K562 (cell line): ENCODE data around the gene KIZ. TPM values are rescaled to one million over a fixed set of nuclear protein-coding genes. Genes with fewer than 3 reads are reported as not detected.

Experiments used
- ATAC-seq: fragments of 200-7000 bp; cut with Tn5 transposase; 3 replicates; pipeline ENCODE4 v1.9.1; 2020; ENCODE audit warnings: moderate library complexity
- BruUV-seq: library from RNA; stranded (reverse); fragments of 400-500 nt; replicated peaks from 2 replicates; lab custom pipeline; 2021; lab: Mats Ljungman, UMichigan
- CTCF ChIA-PET: fragments of 300-600 bp; formaldehyde crosslinking; extraction: SDS; loops from one replicate; lab custom pipeline; 2021; ENCODE audit warnings: low intra/inter-chr PET ratio; lab: Yijun Ruan, JAX
- POLR2A ChIA-PET: fragments of 300-600, 350-650 bp; sonication (Branson Sonifier 250); formaldehyde crosslinking; extraction: SDS; loops from one replicate; lab custom pipeline; 2021; ENCODE audit warnings: antibody characterized with exemption, inconsistent platforms; lab: Yijun Ruan, JAX
- DNase-seq, 4 experiments: peaks; one replicate each; pipeline versions ENCODE4 v3.0.0 to v3.0.0-alpha.2; 2011 to 2018; ENCODE audit warnings: low spot score in 3 of 4, mixed read lengths in 3 of 4; ENCODE audit errors: extremely low read depth in 1 of 4
- FAIRE-seq: peaks from 2 replicates; lab custom pipeline; 2011; peaks lifted over from hg19 to GRCh38; lab: Jason Lieb, UNC
- H2AFZ ChIP-seq: 2 replicates; pipeline ENCODE4 v1.6.0; 2011; ENCODE audit warnings: low read depth, low read length, control low read depth, inconsistent platforms
- H3K27ac ChIP-seq: fragments of 200-600 bp; 3 replicates; pipeline ENCODE4 v1.8.0; 2011; ENCODE audit warnings: low read depth, mild to moderate bottlenecking, control low read depth, inconsistent platforms, low read length, moderate library complexity, mixed read lengths; ENCODE audit errors: extremely low read depth
- H3K27me3 ChIP-seq, 2 experiments: fragments of 300-600 bp in 1 of 2; 2 replicates in 1 of 2; 3 replicates in 1 of 2; pipeline versions ENCODE4 v1.6.0 to v1.8.0; 2011; ENCODE audit warnings: inconsistent platforms in 2 of 2, low read length in 2 of 2, mild to moderate bottlenecking in 1 of 2, mixed read lengths in 1 of 2, moderate library complexity in 1 of 2; ENCODE audit not compliant: control insufficient read depth in 2 of 2, insufficient read depth in 2 of 2
- H3K36me3 ChIP-seq: fragments of 300-600 bp; 3 replicates; pipeline ENCODE4 v1.8.0; 2011; ENCODE audit warnings: mild to moderate bottlenecking, low read length, inconsistent platforms; ENCODE audit not compliant: control insufficient read depth, insufficient read depth
- H3K4me1 ChIP-seq, 2 experiments: fragments of 200-600 bp in 1 of 2; replicated peaks in 1 of 2; 2 replicates in 1 of 2; 3 replicates in 1 of 2; pipeline versions ENCODE4 v1.5.1 to v1.8.0; 2011; ENCODE audit warnings: inconsistent platforms in 2 of 2, low read length in 2 of 2, mild to moderate bottlenecking in 1 of 2, mixed read lengths in 1 of 2, moderate library complexity in 1 of 2; ENCODE audit not compliant: control insufficient read depth in 2 of 2, insufficient read depth in 2 of 2
- H3K4me2 ChIP-seq: 2 replicates; pipeline ENCODE4 v1.6.1; 2011; ENCODE audit warnings: low read length, control low read depth, inconsistent platforms, mixed read lengths; ENCODE audit not compliant: insufficient read depth
- H3K4me3 ChIP-seq: fragments of 200-600 bp; sonication (generic), shearing (Covaris generic); 2 replicates; pipeline ENCODE4 v1.5.1; 2016; ENCODE audit warnings: control low read depth, inconsistent platforms
- H3K79me2 ChIP-seq: fragments of 200-600 bp; 3 replicates; pipeline ENCODE4 v1.8.0; 2011; ENCODE audit warnings: low read length, inconsistent platforms; ENCODE audit not compliant: control insufficient read depth, insufficient read depth
- H3K9ac ChIP-seq, 2 experiments: 2 replicates each; pipeline versions ENCODE4 v1.6.0 to v1.6.1; 2011; ENCODE audit warnings: low read depth in 2 of 2, low read length in 2 of 2, control low read depth in 1 of 2, inconsistent platforms in 1 of 2, mild to moderate bottlenecking in 1 of 2, mixed read lengths in 1 of 2; ENCODE audit not compliant: insufficient read depth in 1 of 2
- H3K9me1 ChIP-seq: one replicate; pipeline ENCODE4 v1.6.0; 2011; ENCODE audit warnings: inconsistent platforms, mild to moderate bottlenecking, low read length, moderate library complexity; ENCODE audit not compliant: control insufficient read depth, insufficient read depth
- H3K9me3 ChIP-seq: replicated peaks from 2 replicates; pipeline ENCODE4 v1.5.1; 2011; ENCODE audit warnings: low read depth, low read length, inconsistent platforms; ENCODE audit not compliant: control insufficient read depth, insufficient read depth
- H4K20me1 ChIP-seq: replicated peaks from 2 replicates; pipeline ENCODE4 v1.6.1; 2011; ENCODE audit warnings: low read length, inconsistent platforms, mixed read lengths; ENCODE audit not compliant: control insufficient read depth, insufficient read depth
- BRD4 ChIP-seq: fragments of 200-600 bp; sonication (generic); IDR thresholded peaks from 2 replicates; pipeline ENCODE4 v1.6.1; 2017; ENCODE audit warnings: inconsistent platforms
- E2F4 ChIP-seq: sonication (generic); formaldehyde crosslinking; IDR thresholded peaks from 2 replicates; pipeline ENCODE4 v1.8.0; 2022; ENCODE audit warnings: mild to moderate bottlenecking, low read depth, missing genetic modification reagents
- KLF10 ChIP-seq: fragments of 250-450 bp; sonication (Bioruptor Pico); IDR thresholded peaks from 2 replicates; pipeline ENCODE4 v1.6.1; 2021; ENCODE audit warnings: matching md5 sums
- LARP7 ChIP-seq: fragments of 450-650 bp; IDR thresholded peaks from 2 replicates; pipeline ENCODE4 v1.6.1; 2016
- MEIS2 ChIP-seq: fragments of 450-650 bp; IDR thresholded peaks from 2 replicates; pipeline ENCODE4 v1.6.1; 2014; ENCODE audit warnings: mild to moderate bottlenecking; ENCODE audit not compliant: partially characterized antibody
- NCOA1 ChIP-seq: fragments of 450-650 bp; IDR thresholded peaks from 2 replicates; pipeline ENCODE4 v1.6.1; 2016; ENCODE audit warnings: low read depth
- NR2C2 ChIP-seq, 2 experiments: fragments of 200-800 bp in 1 of 2; sonication (Bioruptor generic) in 1 of 2; sonication (generic) in 1 of 2; formaldehyde crosslinking in 1 of 2; IDR thresholded peaks; 2 replicates each; pipeline versions ENCODE4 v1.6.1 to v1.8.0; 2016 to 2022; ENCODE audit warnings: mild to moderate bottlenecking in 1 of 2, missing compliant biosample characterization in 1 of 2, missing genetic modification characterization in 1 of 2, missing genetic modification reagents in 1 of 2
- PCBP2 ChIP-seq: fragments of 200-400 bp; formaldehyde crosslinking; IDR thresholded peaks from 2 replicates; pipeline ENCODE4 v1.6.1; 2018; ENCODE audit warnings: low read length, low read depth, mild to moderate bottlenecking, moderate library complexity; ENCODE audit not compliant: poor library complexity, severe bottlenecking
- RFX1 ChIP-seq: fragments of 450-650 bp; IDR thresholded peaks from 2 replicates; pipeline ENCODE4 v1.6.1; 2016; ENCODE audit warnings: mild to moderate bottlenecking, moderate library complexity
- SRSF9 ChIP-seq: fragments of 200-400 bp; formaldehyde crosslinking; IDR thresholded peaks from 2 replicates; pipeline ENCODE4 v1.6.1; 2017; ENCODE audit warnings: low read depth, low read length, borderline replicate concordance
- TEAD2 ChIP-seq: fragments of 450-650 bp; IDR thresholded peaks from 2 replicates; pipeline ENCODE4 v1.6.1; 2016; ENCODE audit warnings: missing genetic modification characterization, control low read depth, missing compliant biosample characterization
- TRIM24 ChIP-seq, 2 experiments: fragments of 450-650 bp; IDR thresholded peaks; 2 replicates each; pipeline ENCODE4 v1.6.1; 2016
- ZNF134 ChIP-seq: fragments of 250-450 bp; sonication (Bioruptor Pico); conservative IDR thresholded peaks from 2 replicates; pipeline ENCODE4 v1.4.0; 2020
- WGBS: fragments of 100-300 bp; shearing (Covaris generic); methylation state at CpG from one replicate; pipeline ENCODE4 v1.1.6; 2016; ENCODE audit warnings: low coverage, mixed read lengths; ENCODE audit not compliant: insufficient coverage; ENCODE audit errors: missing lambda C conversion rate; 5-methylcytosine and 5-hydroxymethylcytosine counted together
- in situ Hi-C: fragments of 300-500 bp; cut with MboI; formaldehyde crosslinking; loops from 4 replicates; pipeline ENCODE4 v1.15.0; 2018; ENCODE audit warnings: inconsistent platforms, mixed read lengths
- intact Hi-C: fragments of 100-400 bp; cut with micrococcal nuclease; formaldehyde crosslinking; loops from 2 replicates; pipeline ENCODE4 v1.14.2; 2022
- polyA plus RNA-seq, 8 experiments: library from polyadenylated mRNA; depleted of rRNA in 4 of 8; stranded (reverse) in 5 of 8; unstranded in 3 of 8; fragments of >200 nt; fragmentation: Nextera tagmentation in 2 of 8; fragmentation: Illumina TruSeq in 1 of 8; extraction: Ambion mirVana in 2 of 8; extraction: Trizol in 1 of 8; gene quantifications; 2 replicates each; pipeline versions ENCODE4 v1.2.1 to v1.2.3, GENCODE V29; 2011 to 2014; ENCODE audit warnings: inconsistent platforms in 1 of 8, missing spikeins in 1 of 8
- total RNA-seq, 7 experiments: library from RNA; depleted of rRNA in 6 of 7; stranded (reverse); fragments of >200 nt in 6 of 7; fragmentation: Illumina TruSeq in 2 of 7; extraction: Trizol in 2 of 7; gene quantifications; 2 replicates each; pipeline versions ENCODE4 v1.2.1 to v1.2.3, GENCODE V29; 2011 to 2021; ENCODE audit warnings: low replicate concordance in 1 of 7
- TF ChIP-seq, protein P1 (sequence below): fragments of 450-650 bp; IDR thresholded peaks from 2 replicates; pipeline ENCODE4 v1.6.1; 2017; ENCODE audit warnings: antibody characterized with exemption

Gene KIZ
- total and polyA plus RNA-seq, 9 of the 15 experiments (the other 6 are each of a cell fraction or from before 2014, with no cell fraction given): 4.9 to 21.1 (median 13.5) TPM

DNA sequence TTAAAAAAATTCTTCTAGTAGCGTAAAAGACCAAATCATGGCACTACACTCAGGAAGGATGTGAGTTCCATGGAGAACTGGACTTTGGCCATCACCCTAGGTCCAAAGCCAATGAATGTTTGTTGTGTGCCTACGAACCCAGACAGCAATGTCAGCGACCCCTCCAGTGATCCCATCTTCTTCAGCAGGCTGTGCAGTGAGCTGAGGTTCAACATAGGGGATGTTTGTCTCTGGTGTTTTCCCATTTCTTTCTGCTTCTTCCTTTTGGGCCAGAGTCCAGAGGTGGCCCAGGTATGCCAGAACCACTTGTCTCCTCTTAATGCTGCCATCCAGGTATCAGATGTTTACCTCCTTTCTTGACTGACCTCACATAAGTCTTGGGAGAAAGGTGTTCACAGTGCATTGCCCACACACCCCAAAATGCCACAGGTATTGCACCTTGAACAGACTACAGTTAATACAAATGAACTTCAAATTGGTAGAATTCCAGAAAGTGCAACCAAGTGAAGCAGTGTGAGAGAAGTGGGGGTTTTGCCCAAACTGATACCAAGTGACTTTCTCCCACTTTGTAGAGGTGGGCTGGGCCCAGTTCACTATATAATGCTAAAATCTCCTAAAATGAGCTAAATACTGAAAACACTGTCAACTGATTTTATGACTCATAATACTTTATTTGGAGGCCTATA is 14.1 kb downstream of the KIZ start:
- no peaks in the 10 kb centered on the region for H3K79me2 ChIP-seq
- FAIRE-seq (no peak), ATAC-seq (no peak), DNase-seq (no peak)
- no peak overlapping the region for H3K9ac ChIP-seq
- TF ChIP-seq NR2C2 (CRISPR knock-in tag; IDR thresholded peaks at IDR 0.05) (no peak), NR2C2 (tag; IDR thresholded peaks at IDR 0.05) (no peak), RFX1 (no peak), E2F4 (CRISPR knock-in tag) (no peak), NCOA1 (no peak), SRSF9 (no peak), TEAD2 (tag) (no peak), TRIM24 (IDR thresholded peaks at IDR 0.05) (no peak), ZNF134 (CRISPR knock-in tag) (no peak), PCBP2 (no peak), LARP7 (no peak), KLF10 (no peak), MEIS2 (no peak), BRD4 (no peak)
- TF ChIP-seq, protein P1, sequence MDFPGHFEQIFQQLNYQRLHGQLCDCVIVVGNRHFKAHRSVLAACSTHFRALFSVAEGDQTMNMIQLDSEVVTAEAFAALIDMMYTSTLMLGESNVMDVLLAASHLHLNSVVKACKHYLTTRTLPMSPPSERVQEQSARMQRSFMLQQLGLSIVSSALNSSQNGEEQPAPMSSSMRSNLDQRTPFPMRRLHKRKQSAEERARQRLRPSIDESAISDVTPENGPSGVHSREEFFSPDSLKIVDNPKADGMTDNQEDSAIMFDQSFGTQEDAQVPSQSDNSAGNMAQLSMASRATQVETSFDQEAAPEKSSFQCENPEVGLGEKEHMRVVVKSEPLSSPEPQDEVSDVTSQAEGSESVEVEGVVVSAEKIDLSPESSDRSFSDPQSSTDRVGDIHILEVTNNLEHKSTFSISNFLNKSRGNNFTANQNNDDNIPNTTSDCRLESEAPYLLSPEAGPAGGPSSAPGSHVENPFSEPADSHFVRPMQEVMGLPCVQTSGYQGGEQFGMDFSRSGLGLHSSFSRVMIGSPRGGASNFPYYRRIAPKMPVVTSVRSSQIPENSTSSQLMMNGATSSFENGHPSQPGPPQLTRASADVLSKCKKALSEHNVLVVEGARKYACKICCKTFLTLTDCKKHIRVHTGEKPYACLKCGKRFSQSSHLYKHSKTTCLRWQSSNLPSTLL: no peak
- peaks cover 3% of the 10 kb centered on the region for H3K9me1 ChIP-seq
- ChIA-PET POLR2A (interaction anchor here (0.8 kb wide), 2 partner anchors 11 to 14 kb away, joined by 3 to 5 read pairs; partner anchors contain the start of gene KIZ), CTCF (no interaction called here)
- intact Hi-C loops: no loop called here
- no peak overlapping the region for H3K4me3 ChIP-seq
- no peak overlapping the region for H3K4me2 ChIP-seq
- no TSS peak for BruUV-seq
- H3K27me3 ChIP-seq: no peaks in the 10 kb centered on the region
- H3K9me3 ChIP-seq: no peaks in the 10 kb centered on the region
- H3K36me3 ChIP-seq: peaks cover 6% of the 10 kb centered on the region; the same call in 1 of the 3 replicates
- in situ Hi-C loops: no loop called here
- H2AFZ ChIP-seq: no peak overlapping the region
- H3K4me1 ChIP-seq: peaks cover 6 to 12% of the 10 kb centered on the region in 2 experiments; a peak in 3 of 5 replicates
- no peak overlapping the region for H3K27ac ChIP-seq
- WGBS: 0% methylated on average over 1 of the region's 3 CpGs
- no peaks in the 10 kb centered on the region for H4K20me1 ChIP-seq
